Fibroblast of lung (primary cell): Measurements from ENCODE around the gene GAPVD1.

Experiments
- EZH2 ChIP-seq: IDR thresholded peaks from 2 replicates; pipeline ENCODE4 v1.5.1; 2012; ENCODE audit warnings: low read length, control low read depth, mild to moderate bottlenecking; ENCODE audit errors: missing control alignments
- TF ChIP-seq, protein P1 (sequence below), 2 donors: IDR thresholded peaks in 1 of 2; conservative IDR thresholded peaks in 1 of 2; 1 replicate in 1 of 2; 2 replicates in 1 of 2; pipeline ENCODE4 v1.5.1; 2011 to 2012; ENCODE audit warnings: low read length in 2 of 2, control low read depth in 1 of 2, inconsistent platforms in 1 of 2, low read depth in 1 of 2, mild to moderate bottlenecking in 1 of 2

DNA sequence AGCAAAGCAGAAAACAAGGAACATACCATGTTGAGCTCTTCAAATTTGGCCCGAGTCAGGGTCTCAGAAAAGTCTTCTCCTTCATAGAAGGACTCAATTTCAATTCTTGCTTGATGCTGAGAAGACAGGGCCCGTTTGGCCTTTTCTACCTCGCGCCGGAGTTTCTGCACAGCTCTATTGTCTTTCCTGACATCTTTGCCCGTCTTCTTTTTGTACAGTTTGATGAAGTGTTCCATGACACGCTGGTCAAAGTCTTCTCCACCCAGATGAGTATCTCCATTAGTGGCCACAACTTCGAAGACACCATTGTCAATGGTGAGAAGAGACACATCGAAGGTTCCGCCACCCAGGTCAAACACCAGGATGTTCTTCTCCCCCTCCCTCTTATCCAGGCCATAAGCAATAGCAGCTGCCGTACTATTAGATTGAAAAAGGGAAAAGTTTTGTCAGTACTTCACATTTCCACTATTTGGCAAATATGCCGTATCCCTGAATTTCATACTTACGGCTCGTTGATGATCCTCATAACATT, 22.6 kb upstream of the GAPVD1 start:
- TF ChIP-seq, protein P1, sequence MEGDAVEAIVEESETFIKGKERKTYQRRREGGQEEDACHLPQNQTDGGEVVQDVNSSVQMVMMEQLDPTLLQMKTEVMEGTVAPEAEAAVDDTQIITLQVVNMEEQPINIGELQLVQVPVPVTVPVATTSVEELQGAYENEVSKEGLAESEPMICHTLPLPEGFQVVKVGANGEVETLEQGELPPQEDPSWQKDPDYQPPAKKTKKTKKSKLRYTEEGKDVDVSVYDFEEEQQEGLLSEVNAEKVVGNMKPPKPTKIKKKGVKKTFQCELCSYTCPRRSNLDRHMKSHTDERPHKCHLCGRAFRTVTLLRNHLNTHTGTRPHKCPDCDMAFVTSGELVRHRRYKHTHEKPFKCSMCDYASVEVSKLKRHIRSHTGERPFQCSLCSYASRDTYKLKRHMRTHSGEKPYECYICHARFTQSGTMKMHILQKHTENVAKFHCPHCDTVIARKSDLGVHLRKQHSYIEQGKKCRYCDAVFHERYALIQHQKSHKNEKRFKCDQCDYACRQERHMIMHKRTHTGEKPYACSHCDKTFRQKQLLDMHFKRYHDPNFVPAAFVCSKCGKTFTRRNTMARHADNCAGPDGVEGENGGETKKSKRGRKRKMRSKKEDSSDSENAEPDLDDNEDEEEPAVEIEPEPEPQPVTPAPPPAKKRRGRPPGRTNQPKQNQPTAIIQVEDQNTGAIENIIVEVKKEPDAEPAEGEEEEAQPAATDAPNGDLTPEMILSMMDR (conservative IDR thresholded peaks at IDR 0.05 in 1 of 2, IDR thresholded peaks at IDR 0.05 in 1 of 2; ENCODE audit: low read depth in 1 of 2, low read length in 2 of 2) = no peak
- no peak for TF ChIP-seq EZH2
